Epithelial cell of prostate (primary cell): ENCODE results near the gene MAPK10.
"Not testable (repeated sequence)": the region's sequence is repeated elsewhere in the genome, so short reads cannot be mapped to it uniquely, and the experiment has no call there.

ENCODE experiments used
- DNase-seq: peaks from one replicate; pipeline ENCODE4 v3.0.0-alpha.2; 2011; ENCODE audit warnings: low read depth, low spot score
- H3K27ac ChIP-seq: fragments of 450-650 bp; 2 replicates; pipeline ENCODE4 v1.5.1; 2017; ENCODE audit warnings: mild to moderate bottlenecking

MAPK10 gene

DNA sequence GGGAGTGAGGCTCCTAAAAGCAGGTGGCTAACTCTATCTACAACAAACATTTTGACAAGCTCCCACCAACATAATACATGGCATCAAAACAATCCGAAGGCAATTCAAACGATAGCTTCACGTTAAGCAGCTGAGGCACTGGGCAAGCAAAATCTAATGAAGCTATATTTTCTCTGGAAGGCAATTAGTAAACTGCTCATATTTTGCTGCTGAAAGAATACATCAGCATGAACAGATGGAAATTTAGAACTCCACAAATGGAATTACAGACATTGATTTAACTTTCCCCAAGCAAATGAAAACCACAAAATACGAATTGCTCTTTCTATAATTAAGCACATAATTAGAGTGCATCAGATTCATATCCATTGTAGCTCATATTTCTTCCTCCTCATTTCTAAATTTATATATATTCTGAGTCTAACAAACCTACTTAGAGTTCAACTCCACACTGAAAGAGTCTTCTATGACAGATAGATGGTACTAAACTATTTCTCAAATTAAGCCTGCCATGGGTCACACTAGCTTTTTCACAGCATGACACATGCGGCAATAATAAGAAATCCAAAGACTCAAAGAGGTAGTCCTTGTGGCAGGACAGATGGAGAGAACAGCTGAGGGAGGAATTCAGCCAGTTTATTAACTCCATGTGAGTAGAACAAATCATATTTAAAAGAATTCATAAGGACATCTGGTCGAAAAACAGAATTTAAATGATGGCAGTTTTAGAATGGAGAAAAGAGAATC lies 305.4 kb downstream of the MAPK10 start:
- no peak overlapping the region for H3K27ac ChIP-seq
- DNase-seq = no peak

DNA sequence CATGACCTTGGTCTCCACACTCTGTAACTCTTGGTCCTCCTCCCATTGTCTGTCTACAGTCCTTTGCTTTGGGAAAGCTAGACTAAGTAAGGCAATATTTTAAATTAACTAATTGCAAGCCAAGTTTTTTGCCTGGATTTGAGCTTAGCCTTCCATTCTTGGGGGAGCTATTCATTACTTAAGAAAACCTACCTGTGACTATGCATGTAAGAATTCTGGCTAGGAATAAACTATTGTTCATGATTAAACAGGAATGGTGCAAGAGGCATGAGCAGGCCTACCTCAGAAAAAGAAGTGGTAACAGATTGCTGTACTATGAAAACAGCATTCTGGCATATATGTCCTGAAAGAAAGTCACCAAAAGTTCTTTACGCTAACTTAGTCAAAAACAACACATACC lies 309.4 kb downstream of the MAPK10 start:
- no peak overlapping the region for H3K27ac ChIP-seq
- no peak for DNase-seq

DNA sequence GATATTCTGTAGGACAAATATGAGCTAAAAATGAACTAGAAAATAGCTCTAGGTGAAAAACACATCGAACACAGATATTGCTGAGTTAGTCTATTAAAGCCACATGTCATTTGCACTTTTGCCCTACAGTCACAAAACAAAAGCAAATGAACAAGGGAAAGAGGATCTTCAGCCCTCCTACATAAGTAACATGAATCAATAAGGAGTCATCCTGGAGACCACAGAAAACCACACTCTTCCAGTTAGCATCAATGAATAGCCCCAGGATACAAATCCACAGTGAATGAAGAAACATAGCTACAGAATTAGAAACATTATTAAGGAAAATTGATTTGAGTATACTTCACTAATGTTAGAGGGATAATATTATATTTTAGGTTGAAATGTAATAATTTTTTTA lies 311.4 kb downstream of the MAPK10 start:
- no peak overlapping the region for H3K27ac ChIP-seq
- DNase-seq = no peak

DNA sequence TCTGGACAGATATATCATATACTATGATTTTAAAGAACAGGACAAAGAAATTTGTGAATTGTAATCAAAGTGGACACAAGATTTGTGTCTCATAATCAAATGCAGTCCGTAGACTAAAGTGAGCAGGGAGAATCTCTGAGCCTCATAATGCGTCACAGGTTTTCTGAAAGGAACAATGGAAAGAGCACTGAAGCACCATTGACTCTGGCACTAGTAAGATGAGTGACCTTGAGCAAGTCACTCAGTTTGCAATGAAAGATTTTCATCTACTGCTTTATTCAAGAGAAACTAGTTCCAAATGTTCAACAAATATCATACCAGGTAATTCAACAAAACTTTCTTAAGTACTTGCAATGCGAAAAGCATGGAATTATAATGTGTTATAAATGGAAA lies 315.3 kb downstream of the MAPK10 start:
- H3K27ac ChIP-seq = no peak overlapping the region
- no peak for DNase-seq

DNA sequence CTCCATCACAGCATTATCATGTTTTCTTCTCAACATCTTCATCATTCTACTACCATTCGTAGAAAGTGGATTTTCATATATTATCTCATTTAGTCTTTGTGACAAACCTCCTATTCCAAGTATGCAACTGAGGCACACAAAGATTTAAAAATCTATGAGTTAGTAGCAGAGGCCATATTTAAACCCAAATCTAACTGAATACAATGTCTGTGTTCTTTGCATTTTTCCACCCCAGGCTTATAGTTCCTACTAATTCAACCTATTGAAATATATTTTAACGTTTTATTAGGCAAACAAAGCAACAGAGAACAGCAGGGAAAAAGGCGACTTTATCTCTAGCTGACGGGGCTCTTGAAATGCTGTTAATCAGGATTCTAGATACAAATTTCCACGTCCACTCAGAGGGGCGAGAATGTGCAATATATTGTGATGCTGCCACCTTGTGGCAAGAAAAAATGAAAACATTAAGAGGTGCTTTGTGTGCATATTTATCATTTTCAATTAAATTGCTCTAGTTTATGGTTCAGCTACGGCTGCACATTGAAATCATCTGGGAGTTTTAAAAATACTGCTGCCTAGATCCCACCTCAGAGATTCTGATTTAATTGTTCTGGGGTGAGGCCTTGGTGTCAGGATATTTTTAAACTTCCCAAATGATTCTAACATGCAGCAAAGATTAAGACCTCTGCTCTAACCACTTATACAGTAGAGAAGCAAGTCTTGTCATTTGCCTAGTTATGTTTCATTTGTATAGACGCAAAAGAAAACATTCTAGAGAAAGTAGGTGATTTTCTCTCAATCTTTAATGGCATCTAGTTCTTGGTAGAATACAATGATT lies 315.9 kb downstream of the MAPK10 start:
- H3K27ac ChIP-seq = no peak overlapping the region
- DNase-seq = no peak

DNA sequence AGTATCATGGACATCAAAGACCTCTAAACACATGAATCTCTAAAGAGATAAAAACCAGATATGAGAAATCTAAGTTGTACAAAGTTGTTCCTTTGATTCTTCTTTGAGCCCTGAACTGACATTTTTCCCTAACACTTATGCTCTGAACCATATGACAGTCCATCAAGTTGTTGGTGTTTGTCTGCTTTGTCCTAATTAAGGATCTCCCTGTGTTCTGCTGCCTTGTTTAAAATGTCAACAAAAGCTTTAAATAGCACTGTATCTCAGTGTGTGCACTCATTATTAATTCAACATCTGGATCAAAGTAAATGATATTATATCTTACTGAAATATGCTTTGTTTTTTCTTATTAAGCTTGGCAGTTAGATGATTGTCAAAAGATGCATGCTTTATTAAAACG lies 321.8 kb downstream of the MAPK10 start:
- H3K27ac ChIP-seq = peak overlapping the region; percentile 88
- no peak for DNase-seq

DNA sequence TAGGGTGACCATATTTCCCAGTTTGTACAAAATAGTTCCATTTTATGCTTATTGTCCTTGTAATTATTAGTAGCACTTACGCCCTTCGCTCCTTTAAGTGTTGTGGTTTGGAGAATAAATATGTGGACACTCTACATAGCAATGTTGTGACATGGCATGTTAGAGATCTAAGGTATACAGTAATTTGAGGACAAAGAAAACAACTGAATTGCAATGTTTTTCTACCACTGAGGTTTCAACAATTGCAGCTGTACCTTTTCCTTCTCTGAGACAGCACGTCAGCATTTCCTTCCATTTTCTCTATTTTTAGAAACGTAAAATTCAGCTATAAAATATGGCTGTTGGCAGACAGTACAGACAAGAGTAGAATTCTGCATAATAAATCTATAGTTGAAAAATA lies 323.1 kb downstream of the MAPK10 start:
- DNase-seq = no peak

DNA sequence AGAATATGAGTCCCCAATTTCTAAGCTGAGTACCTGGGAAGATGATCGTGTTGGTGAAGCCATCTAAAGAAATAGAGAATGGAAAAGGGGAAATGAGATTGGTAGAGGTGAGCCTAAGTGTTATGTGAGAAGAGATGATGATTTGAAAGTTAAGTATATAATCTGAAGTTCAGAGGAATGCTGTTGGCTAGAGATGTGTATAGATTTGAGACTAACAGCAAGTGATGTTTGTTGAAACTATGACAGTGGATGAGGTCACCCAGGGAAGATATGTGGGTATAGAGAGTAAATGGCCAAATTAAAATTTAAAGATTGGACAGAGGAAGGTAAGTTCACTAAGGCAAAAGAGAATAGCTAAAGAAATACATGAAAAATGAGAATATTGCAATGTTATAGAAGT lies 324.2 kb downstream of the MAPK10 start:
- DNase-seq = no peak
- H3K27ac ChIP-seq = peak overlapping the region; percentile 88

More for the DNA sequence above, 323.1 kb downstream of the MAPK10 start:
- H3K27ac ChIP-seq = peak overlapping the region; percentile 88

DNA sequence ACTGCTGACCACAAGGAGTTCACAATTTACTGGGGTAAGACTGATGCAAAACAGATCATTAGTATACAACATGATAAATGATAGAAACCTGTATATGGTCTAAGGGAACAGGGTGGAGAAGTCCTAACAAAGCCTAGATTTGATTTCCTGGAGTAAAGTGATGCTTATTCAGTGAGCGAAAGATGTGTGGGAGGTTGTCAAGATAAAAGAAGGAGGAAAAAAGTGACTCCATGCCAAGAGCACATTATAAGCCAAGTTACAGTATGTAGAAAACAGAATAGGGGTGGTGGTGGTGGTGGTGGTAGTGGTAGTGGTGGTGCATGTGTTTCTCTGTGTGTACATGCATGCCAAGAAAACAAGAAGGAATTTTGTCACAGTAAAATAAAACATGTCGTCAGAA lies 325.2 kb downstream of the MAPK10 start:
- no peak for DNase-seq
- peak overlapping the region; percentile 88 for H3K27ac ChIP-seq

DNA sequence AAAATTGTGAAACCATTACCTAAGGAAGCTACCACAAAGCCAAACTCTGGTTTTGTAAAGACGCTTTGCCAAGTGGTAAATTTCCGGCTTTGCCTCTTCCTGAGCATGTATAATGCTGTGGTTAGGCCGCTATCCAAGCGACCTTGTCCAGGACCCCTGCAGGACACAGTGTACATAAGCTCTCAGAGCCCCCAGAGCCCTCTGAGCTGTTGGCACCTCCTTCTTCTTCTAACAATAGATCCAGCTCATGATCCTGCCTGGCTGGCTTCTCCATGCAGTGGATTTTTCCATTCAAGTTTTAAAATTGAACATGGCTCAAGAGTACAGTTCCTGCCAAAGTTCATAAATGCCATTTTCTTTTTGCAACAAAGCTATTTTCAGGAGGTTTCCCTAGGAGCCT lies 326.7 kb downstream of the MAPK10 start:
- peak overlapping the region; percentile 90 for H3K27ac ChIP-seq
- DNase-seq = peak; percentile 12

DNA sequence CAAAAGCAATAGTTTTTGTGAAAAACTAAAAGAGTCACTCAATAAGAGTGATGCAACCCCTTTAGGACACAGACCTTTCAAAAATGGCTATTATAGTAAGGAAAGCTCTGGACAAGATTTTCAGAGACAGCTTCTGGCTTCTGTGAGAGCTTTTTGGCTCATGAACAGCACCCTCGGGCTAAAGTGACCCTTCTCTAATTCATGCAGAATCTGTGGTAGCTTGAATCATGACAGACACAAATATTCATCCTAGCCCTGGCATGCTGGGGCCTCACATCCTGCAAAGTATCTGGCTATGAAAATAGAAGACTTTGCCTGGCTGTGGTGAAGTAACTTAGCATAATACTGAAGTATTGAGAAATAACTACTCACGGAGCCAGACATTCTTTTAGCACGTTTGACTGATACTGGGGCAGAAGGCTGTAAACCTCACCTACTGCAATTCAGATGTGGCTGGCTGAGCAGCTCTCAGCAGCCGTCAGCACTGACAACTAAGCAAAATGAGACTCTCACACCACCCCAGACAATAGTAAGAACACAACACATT lies 327.3 kb downstream of the MAPK10 start:
- peak overlapping the region; percentile 90 for H3K27ac ChIP-seq
- peak; percentile 89 for DNase-seq

DNA sequence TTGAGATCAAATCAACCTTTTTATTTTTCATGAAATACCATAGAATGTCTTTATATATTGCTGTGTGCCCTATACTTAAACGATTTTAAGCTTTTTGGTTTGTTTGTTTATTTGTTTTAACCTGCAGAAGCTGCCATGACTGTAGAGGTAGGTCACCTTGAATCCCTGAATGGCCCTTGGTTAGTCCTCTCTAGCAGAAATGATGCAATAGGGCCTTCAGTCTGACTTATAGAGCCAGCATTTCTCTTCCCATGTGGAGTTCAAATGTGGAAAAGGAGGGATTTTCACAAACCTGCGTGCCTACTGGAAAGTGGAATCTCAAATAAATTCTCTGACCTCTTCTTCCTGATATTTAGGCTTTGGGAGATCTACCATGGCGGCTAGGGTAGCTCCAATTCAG lies 327.9 kb downstream of the MAPK10 start:
- DNase-seq = no peak
- peak overlapping the region; percentile 90 for H3K27ac ChIP-seq

DNA sequence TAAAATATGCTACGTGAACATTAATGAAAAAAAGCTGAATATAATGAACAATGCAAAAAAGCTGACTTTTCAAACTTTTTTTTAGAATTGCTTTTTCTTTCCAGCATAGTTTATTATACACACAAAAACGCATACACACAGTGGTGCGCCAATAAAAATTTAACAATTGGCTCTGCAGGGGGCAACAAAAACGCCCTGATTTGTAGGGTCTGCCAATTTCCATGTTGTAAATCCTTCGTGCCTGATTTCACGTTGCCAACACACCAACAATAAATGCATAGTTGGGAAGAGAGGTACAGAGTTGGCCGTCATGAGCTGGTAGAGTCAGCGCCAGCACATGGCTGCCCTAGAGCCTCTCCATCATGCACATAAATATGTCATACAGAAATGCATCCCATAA lies 333.1 kb downstream of the MAPK10 start:
- no peak for DNase-seq
- H3K27ac ChIP-seq = no peak overlapping the region

DNA sequence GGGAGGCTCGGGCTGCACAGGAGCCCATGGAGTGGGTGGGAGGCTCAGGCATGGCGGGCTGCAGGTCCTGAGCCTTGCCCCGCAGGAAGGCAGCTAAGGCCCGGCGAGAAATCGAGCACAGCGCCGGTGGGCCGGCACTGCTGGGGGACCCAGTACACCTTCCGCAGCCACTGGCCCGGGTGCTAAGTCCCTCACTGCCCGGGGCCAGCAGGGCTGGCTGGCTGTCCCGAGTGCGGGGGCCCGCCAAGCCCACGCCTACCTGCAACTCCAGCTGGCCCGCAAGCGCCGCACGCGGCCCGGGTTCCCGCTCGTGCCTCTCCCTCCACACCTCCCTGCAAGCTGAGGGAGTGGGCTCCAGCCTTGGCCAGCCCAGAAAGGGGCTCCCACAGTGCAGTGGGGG lies 338.2 kb downstream of the MAPK10 start:
- not testable (repeated sequence) for DNase-seq, H3K27ac ChIP-seq

DNA sequence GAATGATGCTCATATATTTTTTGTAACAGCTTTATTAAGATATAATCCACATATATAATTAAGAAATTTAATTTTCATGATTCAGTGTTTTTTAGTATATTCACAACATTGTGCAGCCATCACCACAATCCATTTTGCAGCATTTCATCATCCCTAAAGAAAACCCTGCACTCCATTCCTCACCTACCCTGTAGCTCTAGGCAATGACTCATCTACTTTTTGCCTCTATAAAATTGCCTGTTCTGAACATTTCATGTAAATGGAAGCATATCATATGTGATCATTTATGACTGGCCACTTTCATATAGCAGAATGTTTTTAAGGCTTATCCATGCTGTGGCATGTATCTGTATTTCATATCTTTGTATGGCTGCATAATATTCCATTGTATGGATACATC lies 339.9 kb downstream of the MAPK10 start:
- DNase-seq = no peak
- H3K27ac ChIP-seq = no peak overlapping the region

DNA sequence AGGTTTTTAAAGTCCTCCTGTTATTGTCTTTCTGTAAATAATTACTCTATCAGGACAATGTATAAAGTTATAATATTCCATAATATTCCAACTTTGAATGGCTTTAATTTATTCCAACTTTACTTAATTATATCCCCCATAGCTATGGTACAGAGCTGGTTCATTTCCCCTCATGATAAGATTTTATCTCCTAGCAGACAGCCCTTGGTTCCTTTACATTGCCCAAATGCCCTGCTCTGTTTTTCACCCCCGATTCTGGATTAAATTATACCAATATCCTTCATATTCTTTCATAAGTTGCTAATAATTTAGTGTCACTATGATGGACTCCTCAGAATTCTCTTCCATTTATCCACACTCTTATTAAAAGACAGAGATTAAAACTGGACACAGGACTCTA lies 340.5 kb downstream of the MAPK10 start:
- DNase-seq = no peak
- H3K27ac ChIP-seq = no peak overlapping the region

DNA sequence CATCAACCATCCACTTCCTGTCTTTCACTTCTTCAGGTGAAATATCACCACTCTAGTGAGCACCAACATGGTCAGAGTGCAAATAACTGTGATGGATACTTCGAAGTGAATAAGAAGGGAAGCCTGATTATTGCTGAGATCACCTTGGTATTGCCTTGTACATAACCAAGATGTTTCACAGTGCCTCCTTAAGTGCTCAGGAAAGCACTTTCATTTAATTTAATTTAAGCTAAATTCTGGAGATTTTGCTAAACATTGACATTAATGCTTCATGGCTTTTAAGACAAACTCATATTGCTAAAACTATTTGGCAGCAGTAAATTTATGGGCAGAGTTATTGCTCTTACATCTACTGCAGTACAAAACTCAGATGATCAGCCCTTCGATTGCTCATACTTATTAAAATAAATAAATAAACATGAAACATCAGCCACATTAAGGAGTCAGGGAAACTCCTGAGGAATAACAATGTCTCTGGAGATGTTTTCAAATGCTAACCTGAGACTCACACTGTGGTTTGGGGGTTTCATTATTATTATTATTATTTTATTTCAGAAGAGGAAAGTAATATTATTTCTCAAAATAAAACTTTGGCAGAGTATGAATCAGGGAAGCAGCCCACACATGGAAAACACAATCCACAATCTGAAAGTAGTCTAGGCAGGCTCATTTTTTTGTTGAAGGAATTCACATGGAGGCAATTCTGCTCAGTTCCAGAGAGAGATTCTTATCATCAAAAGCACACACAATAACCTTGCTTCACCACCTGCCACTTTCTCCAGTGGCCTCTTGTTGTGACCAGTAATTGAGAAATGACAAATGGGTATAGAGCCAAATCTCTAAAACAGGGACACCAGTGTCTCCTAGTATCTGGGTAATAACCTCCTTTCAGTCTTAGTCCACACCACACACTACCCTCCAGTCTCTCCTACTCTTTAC lies 344.2 kb downstream of the MAPK10 start:
- H3K27ac ChIP-seq = no peak overlapping the region
- DNase-seq = no peak

DNA sequence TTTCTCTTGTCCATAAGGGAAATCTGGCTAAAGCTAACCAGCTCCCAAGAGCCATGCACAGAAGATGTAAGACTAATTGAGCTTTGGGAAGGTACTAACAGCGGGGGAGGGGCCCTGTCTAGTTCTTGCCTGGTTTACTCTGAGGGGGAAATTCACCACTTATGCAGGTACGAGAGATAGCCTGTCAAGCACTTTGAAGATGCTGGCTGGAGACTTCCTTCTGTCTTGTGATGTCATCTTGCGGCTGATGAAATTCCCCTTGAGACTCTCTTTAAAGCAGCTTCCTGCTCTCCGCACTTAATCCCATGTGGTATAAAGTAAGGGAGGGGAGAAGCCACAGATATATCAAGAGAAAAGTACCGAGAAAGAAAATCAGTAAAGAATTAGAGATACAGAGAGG lies 345.3 kb downstream of the MAPK10 start:
- DNase-seq = no peak
- no peak overlapping the region for H3K27ac ChIP-seq

DNA sequence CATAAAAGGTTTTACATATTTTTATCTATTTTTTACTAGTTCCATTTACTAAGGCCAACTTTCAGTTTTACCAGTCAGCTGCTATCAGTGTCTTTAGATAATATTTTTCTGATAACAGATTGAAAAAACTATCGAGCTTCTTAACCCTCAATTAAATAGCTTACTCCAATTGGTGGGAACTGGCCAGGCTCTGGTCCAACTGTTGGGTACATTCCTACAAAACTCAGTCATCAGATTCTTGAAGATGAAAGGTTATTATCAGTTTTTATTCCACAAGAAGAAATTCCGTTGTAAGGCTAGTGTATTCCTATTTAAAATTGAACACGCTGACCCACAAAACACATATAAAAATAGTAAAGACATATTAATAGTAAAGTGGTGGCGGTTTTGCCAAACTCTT lies 346.2 kb downstream of the MAPK10 start:
- H3K27ac ChIP-seq = no peak overlapping the region
- no peak for DNase-seq

DNA sequence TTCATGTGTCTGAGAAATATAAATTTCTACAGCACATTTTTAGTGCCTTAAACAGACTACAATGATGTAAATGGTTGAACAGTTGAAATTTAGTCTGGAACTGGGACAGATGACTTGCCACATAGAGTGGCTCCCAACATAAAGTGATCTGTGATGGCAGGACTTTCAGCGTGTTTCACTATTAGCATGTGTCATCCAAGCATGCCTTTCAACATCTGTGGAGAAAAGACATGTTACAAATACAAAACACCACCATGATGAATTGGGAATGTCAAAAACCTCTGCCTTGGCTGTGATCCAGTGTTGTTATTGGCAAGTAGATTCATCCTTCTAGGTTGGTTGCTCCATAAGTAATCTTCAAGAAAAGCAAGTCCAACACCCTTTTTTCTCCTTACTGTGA lies 348.7 kb downstream of the MAPK10 start:
- H3K27ac ChIP-seq = peak overlapping the region; percentile 11

More for the DNA sequence above, 348.7 kb downstream of the MAPK10 start:
- DNase-seq = peak; percentile 57
